ENCODE data around the gene ATL1. TPM values are rescaled to one million over a fixed set of nuclear protein-coding genes. Genes with fewer than 3 reads are reported as not detected.
A peak's percentile ranks its signal among the peaks of the same experiment; 100 is the strongest.
"Not testable (repeated sequence)": the region's sequence is repeated elsewhere in the genome, so short reads cannot be mapped to it uniquely, and the experiment has no call there.

The ATL1 gene
- total and polyA plus RNA-seq, 4 donors, result 3.9 to 11.0 (median 8.6) TPM

GRCh38 chr14:50545618-50546017 lies 14.3 kb upstream of the ATL1 start:
- Histone ChIP-seq H3K4me3 (ENCODE audit: low read length in 2 of 2) (no peak overlapping the region), H3K27ac (ENCODE audit: low read depth in 1 of 2, low read length in 2 of 2) (no peak overlapping the region), H3K27me3 (ENCODE audit: control insufficient read depth in 1 of 2, insufficient read depth in 2 of 2, low read length in 1 of 2) (peaks cover 0 to 2% of the 10 kb centered on the region in 2 donors), H3K36me3 (ENCODE audit: control insufficient read depth in 1 of 2, insufficient read depth in 2 of 2, low read length in 1 of 2) (no peaks in the 10 kb centered on the region), H3K9me3 (ENCODE audit: control insufficient read depth, low read length) (no peaks in the 10 kb centered on the region), H3K4me1 (ENCODE audit: control insufficient read depth in 1 of 2, insufficient read depth in 2 of 2, low read length in 2 of 2) (no peaks in the 10 kb centered on the region)
- intact Hi-C loops (cut with DNase I), result no loop called here
- DNase-seq, result no peak
- WGBS, 2 donors, result 72 to 76% methylated on average over 3 of the region's 3 CpGs
- ATAC-seq (ENCODE audit: low FRiP score), result no peak

GRCh38 chr14:50550294-50550693 lies 9.7 kb upstream of the ATL1 start:
- Histone ChIP-seq H3K27ac (ENCODE audit: low read depth in 1 of 2, low read length in 2 of 2) (no peak overlapping the region), H3K9me3 (ENCODE audit: control insufficient read depth, low read length) (no peaks in the 10 kb centered on the region), H3K27me3 (ENCODE audit: control insufficient read depth in 1 of 2, insufficient read depth in 2 of 2, low read length in 1 of 2) (peaks cover 0 to 2% of the 10 kb centered on the region in 2 donors), H3K4me3 (ENCODE audit: low read length in 2 of 2) (no peak overlapping the region), H3K36me3 (ENCODE audit: control insufficient read depth in 1 of 2, insufficient read depth in 2 of 2, low read length in 1 of 2) (no peaks in the 10 kb centered on the region), H3K4me1 (ENCODE audit: control insufficient read depth in 1 of 2, insufficient read depth in 2 of 2, low read length in 2 of 2) (no peaks in the 10 kb centered on the region)
- 99 to 100% methylated on average over 1 of the region's 1 CpG for WGBS, 2 donors
- ATAC-seq (ENCODE audit: low FRiP score) (no peak), DNase-seq (no peak)
- intact Hi-C loops (cut with DNase I), result no loop called here

- ATAC-seq (ENCODE audit: low FRiP score), result no peak
- H3K27ac ChIP-seq (ENCODE audit: low read depth in 1 of 2, low read length in 2 of 2), result no peak overlapping the region
- no peaks in the 10 kb centered on the region for H3K9me3 ChIP-seq (ENCODE audit: control insufficient read depth, low read length)
- WGBS, 2 donors, result 95 to 97% methylated on average over 3 of the region's 3 CpGs
- intact Hi-C loops (cut with DNase I), result no loop called here
- peaks cover 0 to 2% of the 10 kb centered on the region in 2 donors for H3K27me3 ChIP-seq (ENCODE audit: control insufficient read depth in 1 of 2, insufficient read depth in 2 of 2, low read length in 1 of 2)
- no peak for DNase-seq
- H3K4me3 ChIP-seq (ENCODE audit: low read length in 2 of 2), result no peak overlapping the region
- H3K36me3 ChIP-seq (ENCODE audit: control insufficient read depth in 1 of 2, insufficient read depth in 2 of 2, low read length in 1 of 2), result no peaks in the 10 kb centered on the region
- no peaks in the 10 kb centered on the region for H3K4me1 ChIP-seq (ENCODE audit: control insufficient read depth in 1 of 2, insufficient read depth in 2 of 2, low read length in 2 of 2)
Observed at GRCh38 chr14:50551877-50552276, 8.1 kb upstream of the ATL1 start.

GRCh38 chr14:50552796-50553195 lies 7.1 kb upstream of the ATL1 start:
- WGBS, 2 donors, result 80 to 84% methylated on average over 3 of the region's 3 CpGs

GRCh38 chr14:50560931-50561285 lies 963 bp downstream of the ATL1 start:
- intact Hi-C loops (cut with DNase I), result no loop called here
- WGBS, 2 donors, result 0% methylated on average over 21 of the region's 21 CpGs

More at GRCh38 chr14:50552796-50553195, 7.1 kb upstream of the ATL1 start:
- H3K4me3 ChIP-seq (ENCODE audit: low read length in 2 of 2); ATAC-seq (ENCODE audit: low FRiP score); H3K36me3 ChIP-seq (ENCODE audit: control insufficient read depth in 1 of 2, insufficient read depth in 2 of 2, low read length in 1 of 2); H3K4me1 ChIP-seq (ENCODE audit: control insufficient read depth in 1 of 2, insufficient read depth in 2 of 2, low read length in 2 of 2); H3K27me3 ChIP-seq (ENCODE audit: control insufficient read depth in 1 of 2, insufficient read depth in 2 of 2, low read length in 1 of 2); DNase-seq; H3K9me3 ChIP-seq (ENCODE audit: control insufficient read depth, low read length); H3K27ac ChIP-seq (ENCODE audit: low read depth in 1 of 2, low read length in 2 of 2); intact Hi-C loops (cut with DNase I): not testable (repeated sequence)

GRCh38 chr14:50562841-50563240 lies 2.9 kb downstream of the ATL1 start:
- WGBS, 2 donors, result 66 to 79% methylated on average over 1 of the region's 1 CpG
- no peak overlapping the region for H3K4me3 ChIP-seq (ENCODE audit: low read length in 2 of 2)
- intact Hi-C loops (cut with DNase I), result no loop called here
- H3K4me1 ChIP-seq (ENCODE audit: control insufficient read depth in 1 of 2, insufficient read depth in 2 of 2, low read length in 2 of 2), result no peaks in the 10 kb centered on the region
- no peaks in the 10 kb centered on the region for H3K9me3 ChIP-seq (ENCODE audit: control insufficient read depth, low read length)
- no peak for ATAC-seq (ENCODE audit: low FRiP score)
- DNase-seq, result no peak
- H3K27ac ChIP-seq (ENCODE audit: low read depth in 1 of 2, low read length in 2 of 2), result no peak overlapping the region
- H3K27me3 ChIP-seq (ENCODE audit: control insufficient read depth in 1 of 2, insufficient read depth in 2 of 2, low read length in 1 of 2), result no peaks in the 10 kb centered on the region
- no peaks in the 10 kb centered on the region for H3K36me3 ChIP-seq (ENCODE audit: control insufficient read depth in 1 of 2, insufficient read depth in 2 of 2, low read length in 1 of 2)

More at GRCh38 chr14:50560931-50561285, 963 bp downstream of the ATL1 start:
- Histone ChIP-seq H3K36me3 (ENCODE audit: control insufficient read depth in 1 of 2, insufficient read depth in 2 of 2, low read length in 1 of 2) (no peaks in the 10 kb centered on the region), H3K4me1 (ENCODE audit: control insufficient read depth in 1 of 2, insufficient read depth in 2 of 2, low read length in 2 of 2) (no peaks in the 10 kb centered on the region), H3K27me3 (ENCODE audit: control insufficient read depth in 1 of 2, insufficient read depth in 2 of 2, low read length in 1 of 2) (no peaks in the 10 kb centered on the region), H3K4me3 (ENCODE audit: low read length in 2 of 2) (peak overlapping the region; percentile 34 to 72), H3K27ac (ENCODE audit: low read depth in 1 of 2, low read length in 2 of 2) (peak overlapping the region; percentile 20 to 76), H3K9me3 (ENCODE audit: control insufficient read depth, low read length) (no peaks in the 10 kb centered on the region)
- ATAC-seq (ENCODE audit: low FRiP score), result peak; percentile 94
- DNase-seq, result peak; percentile 92 to 96

- H3K4me1 ChIP-seq (ENCODE audit: control insufficient read depth in 1 of 2, insufficient read depth in 2 of 2, low read length in 2 of 2), result no peaks in the 10 kb centered on the region
Observed at GRCh38 chr14:50569714-50570274, 9.8 kb downstream of the ATL1 start.

GRCh38 chr14:50573862-50574261 lies 13.9 kb downstream of the ATL1 start:
- H3K27me3 ChIP-seq (ENCODE audit: control insufficient read depth in 1 of 2, insufficient read depth in 2 of 2, low read length in 1 of 2), result no peaks in the 10 kb centered on the region
- intact Hi-C loops (cut with DNase I), result no loop called here
- no peak overlapping the region for H3K27ac ChIP-seq (ENCODE audit: low read depth in 1 of 2, low read length in 2 of 2)
- H3K4me1 ChIP-seq (ENCODE audit: control insufficient read depth in 1 of 2, insufficient read depth in 2 of 2, low read length in 2 of 2), result no peaks in the 10 kb centered on the region
- WGBS, 2 donors, result 91 to 93% methylated on average over 2 of the region's 2 CpGs
- DNase-seq (no peak), ATAC-seq (ENCODE audit: low FRiP score) (no peak)
- no peaks in the 10 kb centered on the region for H3K36me3 ChIP-seq (ENCODE audit: control insufficient read depth in 1 of 2, insufficient read depth in 2 of 2, low read length in 1 of 2)
- H3K9me3 ChIP-seq (ENCODE audit: control insufficient read depth, low read length), result peaks cover 4% of the 10 kb centered on the region
- H3K4me3 ChIP-seq (ENCODE audit: low read length in 2 of 2), result no peak overlapping the region

More at GRCh38 chr14:50569714-50570274, 9.8 kb downstream of the ATL1 start:
- H3K27me3 ChIP-seq (ENCODE audit: control insufficient read depth in 1 of 2, insufficient read depth in 2 of 2, low read length in 1 of 2), result no peaks in the 10 kb centered on the region
- ATAC-seq (ENCODE audit: low FRiP score), result no peak
- peaks cover 4% of the 10 kb centered on the region for H3K9me3 ChIP-seq (ENCODE audit: control insufficient read depth, low read length)
- no peak for DNase-seq
- intact Hi-C loops (cut with DNase I), result no loop called here
- H3K36me3 ChIP-seq (ENCODE audit: control insufficient read depth in 1 of 2, insufficient read depth in 2 of 2, low read length in 1 of 2), result no peaks in the 10 kb centered on the region
- H3K4me3 ChIP-seq (ENCODE audit: low read length in 2 of 2), result no peak overlapping the region
- H3K27ac ChIP-seq (ENCODE audit: low read depth in 1 of 2, low read length in 2 of 2), result no peak overlapping the region

- Histone ChIP-seq H3K4me1 (ENCODE audit: control insufficient read depth in 1 of 2, insufficient read depth in 2 of 2, low read length in 2 of 2) (no peaks in the 10 kb centered on the region), H3K4me3 (ENCODE audit: low read length in 2 of 2) (no peak overlapping the region), H3K27ac (ENCODE audit: low read depth in 1 of 2, low read length in 2 of 2) (no peak overlapping the region), H3K36me3 (ENCODE audit: control insufficient read depth in 1 of 2, insufficient read depth in 2 of 2, low read length in 1 of 2) (no peaks in the 10 kb centered on the region), H3K9me3 (ENCODE audit: control insufficient read depth, low read length) (peaks cover 3% of the 10 kb centered on the region), H3K27me3 (ENCODE audit: control insufficient read depth in 1 of 2, insufficient read depth in 2 of 2, low read length in 1 of 2) (no peaks in the 10 kb centered on the region)
- intact Hi-C loops (cut with DNase I), result no loop called here
- DNase-seq (no peak), ATAC-seq (ENCODE audit: low FRiP score) (no peak)
Observed at GRCh38 chr14:50575769-50576168, 15.8 kb downstream of the ATL1 start.

Measured in aorta (tissue), 5 donors.